ENCODE data around the gene NRIP1.

GRCh38 chr21:14957836-14958235 is 107.0 kb downstream of the NRIP1 start:
- no peak for TF ChIP-seq EZH2 (IDR thresholded peaks at IDR 0.05)
- no peak for TF ChIP-seq POLR2AphosphoS5 (IDR thresholded peaks at IDR 0.05; ENCODE audit: borderline replicate concordance, low read depth, low read length)
- no peak for TF ChIP-seq FOXP2 (optimal IDR thresholded peaks at IDR 0.05; ENCODE audit: control extremely low read depth, extremely low read length, insufficient read depth)
